ENCODE results near the gene SMAD2. TPM values are rescaled to one million over a fixed set of nuclear protein-coding genes. Genes with fewer than 3 reads are reported as not detected.
A peak's percentile ranks its signal among the peaks of the same experiment; 100 is the strongest.

The SMAD2 gene
- total RNA-seq, 1 experiment from 2014 or later, result 105 TPM

DNA sequence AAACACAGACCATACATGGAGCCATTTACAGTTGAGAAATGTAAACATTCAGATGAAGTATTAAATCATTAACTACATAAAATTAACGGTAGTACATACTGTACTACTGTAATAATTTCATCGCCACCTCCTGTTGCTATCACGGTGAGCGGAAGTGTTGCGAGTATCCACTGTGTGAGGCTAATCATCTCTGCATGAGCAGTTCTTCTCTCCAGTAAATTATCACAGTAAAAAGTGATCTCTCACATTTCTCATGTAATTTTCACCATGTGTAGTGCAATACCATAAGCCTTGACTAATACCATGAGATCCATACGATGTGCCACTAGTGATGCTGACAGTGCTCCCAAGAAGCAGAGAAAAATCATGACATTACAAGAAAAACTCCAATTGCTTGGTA is 21.9 kb downstream of the SMAD2 start:
- no peak for DNase-seq (ENCODE audit: low read depth, low spot score)
- in situ Hi-C loops (cut with HindIII; ENCODE audit: low pct_unique_long_range_greater_than_20kb, low sequenced_read_pairs), result no loop called here

DNA sequence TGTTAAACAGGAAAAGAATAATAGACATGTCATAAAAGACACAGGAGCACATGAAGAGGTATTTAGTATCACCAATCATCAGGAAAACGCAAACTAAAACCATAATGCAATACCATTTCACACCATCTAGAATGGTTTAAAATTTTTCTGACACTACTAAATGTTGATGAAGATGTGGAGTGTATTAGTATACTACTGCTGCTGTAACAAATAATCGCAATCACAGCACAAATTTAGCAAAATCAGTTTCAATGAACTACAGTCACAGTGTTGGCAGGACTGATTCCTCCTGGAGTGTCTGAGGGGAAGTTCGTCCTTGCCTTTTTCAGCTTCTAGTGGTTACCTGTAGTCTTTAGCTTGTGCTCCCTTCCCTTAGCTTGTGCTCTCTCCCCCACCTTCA is 24.1 kb downstream of the SMAD2 start:
- no peak for DNase-seq (ENCODE audit: low read depth, low spot score)
- in situ Hi-C loops (cut with HindIII; ENCODE audit: low pct_unique_long_range_greater_than_20kb, low sequenced_read_pairs), result no loop called here

DNA sequence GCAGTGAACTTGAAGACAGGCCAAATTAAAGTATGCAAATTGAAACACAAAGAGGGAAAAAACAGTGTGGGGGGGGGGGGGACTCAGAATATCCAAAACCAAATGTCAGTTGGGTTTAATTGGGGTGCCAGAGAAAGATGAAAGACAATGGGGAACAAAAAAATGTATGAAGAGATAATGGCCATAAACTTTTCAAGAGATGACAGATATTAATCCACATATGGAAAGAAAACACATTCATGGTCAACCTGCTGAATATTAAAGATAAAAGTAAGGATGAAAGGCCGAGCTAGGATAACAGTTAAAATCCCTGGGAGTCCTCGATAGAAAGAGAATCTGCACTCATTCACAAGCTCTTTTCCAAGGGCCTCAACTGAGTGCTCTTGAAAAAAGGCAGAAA is 26.6 kb downstream of the SMAD2 start:
- in situ Hi-C loops (cut with HindIII; ENCODE audit: low pct_unique_long_range_greater_than_20kb, low sequenced_read_pairs), result no loop called here

DNA sequence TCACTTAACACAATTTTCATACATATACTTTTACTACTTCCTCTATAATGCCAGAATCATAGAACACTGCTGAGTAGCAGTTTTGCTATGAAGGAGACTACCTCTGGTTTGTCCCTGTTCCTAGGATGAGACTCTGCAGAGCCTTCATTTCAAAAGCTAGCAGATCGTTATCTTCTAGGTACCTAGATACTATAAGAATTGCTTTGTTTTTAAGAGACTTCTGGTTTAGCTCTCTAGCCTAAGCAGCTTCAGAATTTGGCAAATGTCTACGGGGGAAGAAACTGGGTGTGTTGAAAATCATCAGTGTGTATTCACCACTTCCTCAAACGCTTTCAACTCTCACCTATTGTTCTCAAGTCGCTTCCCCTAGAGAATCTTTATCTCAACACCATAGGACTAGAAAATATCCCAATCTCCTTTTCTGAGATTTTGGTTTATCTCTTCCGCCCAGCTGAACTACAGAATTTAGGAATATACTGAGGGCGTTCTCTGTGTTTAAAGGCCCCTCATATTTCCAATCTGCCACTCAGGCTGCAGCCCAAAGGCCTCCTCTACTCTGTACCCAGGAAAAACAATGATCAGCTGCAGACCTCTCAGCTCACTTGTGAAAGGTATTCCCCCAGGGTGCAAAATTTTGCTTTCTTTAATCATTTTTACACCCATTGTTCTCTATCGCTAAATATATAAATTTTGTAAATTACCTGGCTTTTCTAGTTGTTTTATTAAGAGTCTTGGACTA is 28.7 kb downstream of the SMAD2 start:
- in situ Hi-C loops (cut with HindIII; ENCODE audit: low pct_unique_long_range_greater_than_20kb, low sequenced_read_pairs), result no loop called here
- DNase-seq (ENCODE audit: low read depth, low spot score), result no peak

More for the DNA sequence above, 26.6 kb downstream of the SMAD2 start:
- DNase-seq (ENCODE audit: low read depth, low spot score), result no peak

DNA sequence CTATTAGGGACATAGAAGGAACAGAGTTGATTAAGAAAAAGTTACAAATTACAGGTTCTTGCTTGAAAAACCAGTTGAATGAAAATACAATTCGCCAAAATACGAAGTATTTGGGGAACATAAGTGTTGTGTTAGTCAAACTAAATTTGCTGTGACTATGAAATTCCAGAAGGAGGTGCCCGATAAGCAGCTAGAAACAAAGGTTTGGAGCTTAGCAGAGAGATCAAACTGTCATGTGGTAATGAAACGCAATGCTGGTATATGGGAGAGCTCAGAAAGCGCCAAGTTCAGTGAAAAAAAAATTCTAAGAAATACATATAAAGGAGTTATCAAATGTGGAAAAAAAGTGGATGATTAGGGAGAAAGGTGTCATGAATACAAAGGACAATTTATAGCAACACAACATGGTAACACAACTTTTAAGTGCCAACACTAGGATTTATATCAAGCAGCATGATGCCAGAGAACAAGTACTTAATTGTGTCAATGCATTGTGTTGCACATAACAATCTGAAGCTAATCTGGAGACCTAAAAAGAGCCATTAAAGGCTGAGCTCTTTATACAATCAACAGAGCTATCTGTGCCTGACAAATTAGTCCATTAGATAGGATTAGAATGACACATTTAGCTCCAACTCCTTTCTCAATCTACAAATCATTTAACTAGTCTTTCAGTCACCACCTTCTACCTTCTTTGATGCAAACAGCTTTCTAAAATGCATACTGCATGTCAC is 31.2 kb downstream of the SMAD2 start:
- DNase-seq (ENCODE audit: low read depth, low spot score), result peak; percentile 68
- in situ Hi-C loops (cut with HindIII; ENCODE audit: low pct_unique_long_range_greater_than_20kb, low sequenced_read_pairs), result no loop called here

DNA sequence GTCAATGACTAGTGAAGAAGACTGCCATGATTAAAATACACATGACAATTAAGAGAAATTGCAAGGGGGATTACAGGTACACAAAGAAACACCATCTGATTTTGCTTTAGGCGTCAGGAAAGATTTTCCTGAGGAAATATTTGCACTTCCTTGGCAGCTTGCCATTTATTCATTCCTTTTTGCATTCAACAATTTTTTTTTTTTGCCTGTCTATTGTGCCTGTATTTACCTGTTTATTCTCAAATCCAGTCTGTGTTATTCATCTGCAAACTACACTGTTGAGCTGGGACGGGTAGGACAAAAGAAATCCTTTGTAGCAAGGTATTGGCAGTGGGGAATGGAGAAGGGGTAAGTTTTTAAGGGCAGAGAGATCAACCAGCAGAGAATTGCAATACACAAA is 31.8 kb downstream of the SMAD2 start:
- no peak for DNase-seq (ENCODE audit: low read depth, low spot score)
- in situ Hi-C loops (cut with HindIII; ENCODE audit: low pct_unique_long_range_greater_than_20kb, low sequenced_read_pairs), result no loop called here

DNA sequence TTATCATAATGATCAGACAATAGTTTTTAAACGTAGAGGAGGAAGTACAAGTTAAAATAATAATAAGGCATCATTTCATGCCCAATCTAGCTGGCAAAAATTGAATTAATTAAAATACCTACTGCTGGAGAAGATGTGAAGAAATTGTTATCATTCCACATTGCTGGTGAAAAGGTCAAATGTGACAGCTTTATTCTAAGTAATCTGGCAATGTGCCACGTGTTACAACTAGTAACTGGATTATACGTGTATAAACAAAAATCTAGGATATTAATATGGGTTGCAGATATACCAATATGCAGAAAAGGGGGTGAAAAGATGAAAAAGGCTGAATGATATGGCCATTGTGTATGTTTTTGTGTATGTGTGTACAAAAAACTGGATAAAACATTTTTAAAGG is 32.4 kb downstream of the SMAD2 start:
- in situ Hi-C loops (cut with HindIII; ENCODE audit: low pct_unique_long_range_greater_than_20kb, low sequenced_read_pairs), result no loop called here

DNA sequence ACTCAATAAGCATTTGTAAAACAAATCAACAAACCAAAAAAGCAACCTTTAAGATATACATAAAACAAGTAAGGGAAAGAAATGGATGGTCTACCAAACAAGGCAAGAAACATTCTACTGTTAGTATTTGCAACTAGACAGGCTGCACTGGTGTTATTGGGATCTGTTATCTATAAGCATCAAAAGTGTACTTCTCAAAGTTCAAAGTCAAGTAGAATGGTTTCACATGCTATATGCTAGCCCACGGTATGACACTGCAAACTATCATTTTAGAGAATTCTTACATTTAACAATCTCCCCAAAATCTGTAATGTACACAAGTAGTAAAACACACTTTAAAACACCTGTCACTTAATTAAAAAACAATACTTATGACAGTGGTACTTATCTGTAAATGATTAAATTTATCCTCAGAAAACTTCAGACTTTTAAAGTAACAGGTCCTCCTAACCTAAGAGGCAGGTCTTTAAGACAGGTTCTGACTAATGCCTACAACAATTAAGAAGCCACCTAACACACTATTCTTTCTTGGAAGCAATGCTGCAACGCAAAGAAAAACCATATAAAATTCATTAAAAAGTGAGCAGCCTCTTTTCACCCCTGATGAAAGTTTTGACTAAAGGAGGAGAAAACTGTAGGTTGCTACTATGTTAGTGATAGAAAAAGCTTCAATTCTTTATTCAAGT is 34.8 kb downstream of the SMAD2 start:
- in situ Hi-C loops (cut with HindIII; ENCODE audit: low pct_unique_long_range_greater_than_20kb, low sequenced_read_pairs), result no loop called here

More for the DNA sequence above, 32.4 kb downstream of the SMAD2 start:
- no peak for DNase-seq (ENCODE audit: low read depth, low spot score)

DNA sequence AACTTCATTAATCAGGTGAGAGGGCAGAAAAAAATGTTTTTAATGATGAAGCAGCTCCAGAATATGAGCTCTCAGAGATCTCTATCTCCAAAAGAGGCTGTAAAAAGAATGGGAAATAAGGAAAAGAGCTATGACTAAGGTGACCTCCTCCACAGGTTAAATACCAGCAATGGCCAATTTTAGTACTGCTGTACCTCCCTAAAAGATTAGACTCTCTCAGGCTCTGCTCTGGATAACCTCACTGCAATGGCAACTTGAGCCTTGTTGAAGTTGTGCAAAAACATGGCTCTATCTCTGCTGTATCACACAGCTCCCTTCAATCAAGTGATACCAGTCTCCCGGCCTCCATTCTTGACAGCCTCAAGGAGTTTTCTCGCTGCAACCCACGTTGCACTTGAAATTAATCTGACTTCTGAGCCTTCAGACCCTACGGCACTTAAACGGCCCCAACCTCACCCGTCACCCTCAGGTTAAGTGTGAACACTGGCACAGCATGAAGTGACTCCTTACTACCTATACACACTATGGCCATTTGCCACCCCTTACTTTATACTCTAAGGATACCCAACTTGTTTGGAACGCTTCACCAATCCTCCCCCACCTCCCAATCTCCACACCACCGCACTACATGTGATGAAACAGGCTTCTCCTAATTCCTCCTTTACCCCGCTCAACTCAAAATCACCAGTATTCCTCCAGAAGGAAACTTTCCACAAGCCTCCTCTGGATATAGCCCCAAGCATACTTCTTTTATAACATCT is 36.3 kb downstream of the SMAD2 start:
- no peak for DNase-seq (ENCODE audit: low read depth, low spot score)

More for the DNA sequence above, 34.8 kb downstream of the SMAD2 start:
- no peak for DNase-seq (ENCODE audit: low read depth, low spot score)

DNA sequence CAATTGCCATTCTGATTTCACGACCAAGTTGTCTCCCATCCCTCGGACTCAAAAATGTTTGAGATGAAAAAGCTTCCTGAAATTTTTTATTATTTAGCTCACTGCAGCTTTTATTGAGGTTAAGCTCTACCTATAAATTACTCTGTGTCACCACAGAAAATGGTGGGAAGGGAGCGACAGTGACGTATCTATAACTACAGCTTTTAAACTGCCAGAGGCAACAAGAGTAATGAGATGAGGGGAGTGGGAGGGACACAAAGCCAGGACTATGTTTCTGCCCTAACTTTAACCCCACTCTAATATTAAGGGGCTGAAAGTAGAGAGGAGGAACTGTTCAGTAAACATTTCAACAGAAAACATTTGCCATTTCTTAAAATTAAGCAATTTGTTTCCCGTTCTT is 37.4 kb downstream of the SMAD2 start:
- in situ Hi-C loops (cut with HindIII; ENCODE audit: low pct_unique_long_range_greater_than_20kb, low sequenced_read_pairs), result no loop called here
- no peak for DNase-seq (ENCODE audit: low read depth, low spot score)

More for the DNA sequence above, 36.3 kb downstream of the SMAD2 start:
- in situ Hi-C loops (cut with HindIII; ENCODE audit: low pct_unique_long_range_greater_than_20kb, low sequenced_read_pairs), result no loop called here

DNA sequence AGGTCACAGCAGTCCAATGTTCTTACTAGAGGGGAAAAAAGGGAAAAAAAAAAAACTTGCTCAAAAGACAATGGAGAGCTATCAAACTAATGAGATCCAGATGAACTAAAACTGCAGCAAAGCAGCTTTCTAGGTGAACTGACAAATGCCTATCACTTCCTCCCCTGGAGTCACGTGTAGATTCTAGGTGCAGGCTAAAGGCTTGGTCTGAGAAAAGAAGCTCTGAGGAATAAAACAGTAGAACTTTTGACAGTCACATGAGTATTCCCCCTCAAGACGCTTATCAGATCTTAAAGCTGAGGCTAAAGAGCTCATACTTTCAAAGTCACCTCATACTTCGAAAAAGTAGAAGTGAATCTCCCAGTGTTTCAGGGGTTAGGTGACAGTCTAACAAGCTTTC is 42.3 kb downstream of the SMAD2 start:
- DNase-seq (ENCODE audit: low read depth, low spot score), result no peak
- in situ Hi-C loops (cut with HindIII; ENCODE audit: low pct_unique_long_range_greater_than_20kb, low sequenced_read_pairs), result no loop called here

DNA sequence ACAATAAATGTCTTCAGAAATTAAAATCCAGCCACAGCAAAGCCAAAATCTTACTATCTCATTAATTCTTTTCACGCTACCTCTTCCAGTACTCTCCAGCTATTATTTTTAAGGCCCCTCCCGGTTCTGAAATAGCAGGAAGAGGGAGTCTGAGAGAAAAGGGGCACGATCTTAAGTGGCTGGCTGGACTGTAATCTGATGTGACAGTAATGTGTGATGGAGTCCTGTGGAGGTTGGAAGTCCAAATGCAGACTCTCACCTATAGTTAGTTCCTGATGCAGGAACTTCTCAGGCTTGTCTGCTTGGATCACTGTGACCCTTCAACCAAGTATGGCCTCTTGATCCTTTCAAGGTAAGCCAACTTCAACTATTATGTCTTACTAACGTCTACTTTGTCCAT is 43.2 kb downstream of the SMAD2 start:
- in situ Hi-C loops (cut with HindIII; ENCODE audit: low pct_unique_long_range_greater_than_20kb, low sequenced_read_pairs), result no loop called here
- DNase-seq (ENCODE audit: low read depth, low spot score), result no peak

DNA sequence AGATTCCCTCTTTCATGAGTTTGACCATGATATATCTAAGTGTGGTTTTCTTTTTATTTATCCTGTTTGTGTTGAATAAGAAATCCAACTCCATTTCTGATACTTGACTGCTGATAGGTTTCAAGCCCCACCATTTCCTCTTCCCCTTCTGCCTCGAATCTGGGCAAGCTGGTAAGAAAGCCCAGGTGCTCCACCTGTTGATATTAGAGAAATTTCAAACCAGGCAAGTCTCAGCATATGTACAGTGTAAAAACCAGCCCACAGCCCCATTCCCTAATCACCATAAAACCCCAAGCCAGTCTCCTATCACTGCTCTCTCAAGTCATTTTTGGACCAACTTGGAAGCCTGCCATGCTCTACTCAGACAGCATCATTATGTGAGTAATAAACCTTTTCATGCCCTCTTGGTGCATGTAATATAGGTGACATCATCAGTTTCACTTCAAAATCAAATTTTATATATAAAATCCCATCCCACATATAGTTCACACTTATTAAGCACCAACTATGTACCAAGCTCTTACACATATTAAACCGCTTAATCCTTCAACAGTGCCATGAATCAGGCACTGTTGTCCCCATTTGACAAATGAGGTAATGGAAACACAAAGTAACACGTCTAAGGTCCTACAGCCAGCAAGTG is 46.6 kb downstream of the SMAD2 start:
- DNase-seq (ENCODE audit: low read depth, low spot score), result no peak

DNA sequence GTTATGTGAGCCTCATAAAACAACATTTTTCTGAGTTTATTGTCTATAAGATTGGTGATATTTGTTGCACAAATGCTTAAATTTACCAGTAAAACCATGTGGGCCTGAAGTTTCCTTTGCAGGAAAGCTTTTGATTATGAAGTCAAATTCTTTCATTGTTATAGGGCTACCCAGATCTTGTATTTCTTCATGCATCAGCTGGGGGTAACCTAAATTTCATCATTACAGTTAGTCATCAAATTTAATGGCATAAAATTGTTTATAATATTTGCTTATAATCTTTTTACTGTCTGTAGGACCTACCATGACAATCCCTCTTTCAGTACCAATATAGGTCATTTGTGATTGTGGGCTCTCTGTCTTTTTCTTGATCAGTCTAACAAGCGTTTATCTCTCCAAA is 47.8 kb downstream of the SMAD2 start:
- no peak for DNase-seq (ENCODE audit: low read depth, low spot score)
- in situ Hi-C loops (cut with HindIII; ENCODE audit: low pct_unique_long_range_greater_than_20kb, low sequenced_read_pairs), result no loop called here

More for the DNA sequence above, 46.6 kb downstream of the SMAD2 start:
- in situ Hi-C loops (cut with HindIII; ENCODE audit: low pct_unique_long_range_greater_than_20kb, low sequenced_read_pairs), result no loop called here

DNA sequence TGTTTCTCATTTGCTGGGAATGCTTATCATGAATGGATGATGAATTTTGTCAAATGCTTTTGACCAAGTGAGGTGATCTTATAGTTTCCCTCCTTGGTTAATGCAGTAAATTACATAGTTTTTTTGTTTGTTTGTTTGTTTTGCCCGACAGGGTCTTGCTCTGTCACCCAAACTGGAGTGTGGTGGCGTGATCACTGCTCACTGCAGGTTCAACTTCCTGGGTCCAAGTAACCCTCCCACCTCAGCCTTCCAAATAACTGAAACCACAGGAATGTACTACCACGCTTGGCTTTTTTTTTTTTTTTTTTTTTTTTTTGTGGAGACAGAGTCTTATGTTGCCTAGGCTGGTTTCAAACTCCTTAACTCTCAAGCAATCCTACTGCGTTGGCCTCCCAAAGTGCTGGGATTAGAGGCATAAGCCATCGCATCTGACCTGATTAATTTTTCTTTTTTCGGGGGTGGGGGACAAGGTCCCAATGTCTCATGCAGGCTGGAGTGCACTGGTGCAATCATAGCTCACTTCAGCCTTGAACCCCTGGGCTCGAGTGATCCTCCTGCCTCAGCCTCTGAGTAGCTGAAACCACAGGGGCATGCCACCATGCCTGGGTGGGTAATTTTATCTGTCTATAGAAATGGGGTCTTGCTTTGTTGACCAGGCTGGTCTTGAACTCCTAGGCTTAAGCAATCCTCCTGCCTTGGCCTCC is 48.6 kb downstream of the SMAD2 start:
- no peak for DNase-seq (ENCODE audit: low read depth, low spot score)
- in situ Hi-C loops (cut with HindIII; ENCODE audit: low pct_unique_long_range_greater_than_20kb, low sequenced_read_pairs), result no loop called here

DNA sequence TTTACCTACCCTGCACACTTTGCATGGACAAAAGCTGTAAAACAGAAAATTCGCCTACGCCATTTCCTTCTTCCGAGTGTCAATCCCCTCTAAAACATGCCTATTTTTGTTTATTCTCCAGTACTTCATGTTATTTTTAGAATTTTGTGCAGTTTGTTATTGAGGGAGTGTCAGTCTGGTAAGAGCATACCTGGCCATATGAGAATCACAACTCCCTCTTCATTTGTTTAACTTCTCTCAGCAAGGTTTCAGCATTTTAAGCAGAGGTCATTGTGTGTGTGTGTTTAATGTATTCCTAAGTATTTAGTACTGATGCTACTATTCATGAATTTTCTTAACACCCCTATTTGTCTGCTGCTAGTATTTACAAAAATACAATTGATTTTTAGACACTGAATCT is 49.4 kb downstream of the SMAD2 start:
- in situ Hi-C loops (cut with HindIII; ENCODE audit: low pct_unique_long_range_greater_than_20kb, low sequenced_read_pairs), result no loop called here
- no peak for DNase-seq (ENCODE audit: low read depth, low spot score)

DNA sequence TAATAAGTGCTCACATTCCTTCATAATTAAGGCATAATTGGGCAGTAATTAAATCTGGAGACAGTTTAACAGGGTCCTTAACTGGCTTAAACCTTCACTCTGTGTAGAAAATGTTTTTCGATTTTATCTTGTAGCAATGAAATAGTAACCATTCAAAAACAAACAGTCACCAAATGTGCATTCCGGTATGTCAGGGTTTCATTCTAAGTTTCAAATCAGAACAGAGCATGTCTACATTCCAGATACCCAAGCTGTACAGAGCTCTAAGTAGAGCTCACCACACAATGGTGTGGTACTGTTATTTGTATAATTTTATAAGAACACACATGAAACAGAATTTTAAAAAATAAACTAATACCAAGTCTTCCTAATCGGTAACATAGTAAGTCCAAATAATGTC is 52.6 kb downstream of the SMAD2 start:
- in situ Hi-C loops (cut with HindIII; ENCODE audit: low pct_unique_long_range_greater_than_20kb, low sequenced_read_pairs), result no loop called here

More for the DNA sequence above, 52.6 kb downstream of the SMAD2 start:
- no peak for DNase-seq (ENCODE audit: low read depth, low spot score)

Data from SK-MEL-5 (cell line).